Mesenteric fat pad (tissue), 1 donor: ENCODE measurements around the gene SPATA4. TPM values are rescaled to one million over a fixed set of nuclear protein-coding genes. Genes with fewer than 3 reads are reported as not detected.

ENCODE experiments used
- DNase-seq: peaks from one replicate; pipeline ENCODE4 v3.0.0-alpha.2; 2020; ENCODE audit warnings: low spot score
- total RNA-seq: library from RNA; stranded (reverse); fragmentation: NEBNext Ultra II Directional; extraction: Animal tissue kit (Norgen Biotek cat#: 25700); gene quantifications from one replicate; pipeline ENCODE4 v1.2.1, GENCODE V29; 2021
- donor health status: DM: yes; HTN: yes; CAD: no.

Gene SPATA4
- total RNA-seq, 1 donor from 2014 or later = not detected

DNA sequence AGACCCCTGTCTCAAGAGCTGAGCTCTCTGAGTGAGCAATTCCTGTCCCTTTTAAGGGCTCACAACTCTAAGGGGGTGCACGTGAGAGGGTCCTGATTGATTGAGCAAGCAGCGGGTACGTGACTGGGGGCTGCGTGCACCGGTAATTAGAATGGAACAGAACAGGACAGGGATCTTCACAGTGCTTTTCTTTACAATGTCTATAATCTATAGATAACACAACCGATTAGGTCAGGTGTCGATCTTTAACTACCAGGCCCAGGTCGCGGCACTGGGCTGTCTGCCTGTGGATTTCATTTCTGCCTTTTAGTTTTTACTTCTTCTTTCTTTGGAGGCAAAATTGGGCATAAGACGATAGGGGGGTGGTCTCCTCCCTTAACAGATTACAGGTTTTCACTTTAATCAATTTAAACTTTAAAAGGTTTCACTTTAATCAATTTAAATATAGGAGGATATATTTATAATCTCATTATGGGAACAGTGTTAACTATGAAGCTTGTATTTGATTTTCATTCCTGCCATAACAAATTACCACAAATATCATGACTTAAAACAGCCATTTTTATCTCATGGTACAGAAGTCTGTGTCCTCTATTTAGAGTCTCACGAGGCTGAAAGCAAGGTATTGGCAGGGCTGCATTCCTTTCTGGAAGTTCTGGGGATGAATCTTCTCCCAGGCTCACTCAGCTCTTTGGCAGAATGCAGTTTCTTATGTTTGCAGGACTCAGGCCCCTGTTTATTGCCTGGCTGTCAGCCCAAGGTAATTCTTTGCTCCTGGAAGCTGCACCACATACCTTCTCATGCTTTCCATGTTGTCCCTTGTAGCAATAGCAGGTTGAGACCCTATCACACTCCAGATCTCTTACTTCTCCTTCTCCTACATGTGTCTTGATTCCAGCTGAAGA, 5.2 kb downstream of the SPATA4 start:
- no peak for DNase-seq

DNA sequence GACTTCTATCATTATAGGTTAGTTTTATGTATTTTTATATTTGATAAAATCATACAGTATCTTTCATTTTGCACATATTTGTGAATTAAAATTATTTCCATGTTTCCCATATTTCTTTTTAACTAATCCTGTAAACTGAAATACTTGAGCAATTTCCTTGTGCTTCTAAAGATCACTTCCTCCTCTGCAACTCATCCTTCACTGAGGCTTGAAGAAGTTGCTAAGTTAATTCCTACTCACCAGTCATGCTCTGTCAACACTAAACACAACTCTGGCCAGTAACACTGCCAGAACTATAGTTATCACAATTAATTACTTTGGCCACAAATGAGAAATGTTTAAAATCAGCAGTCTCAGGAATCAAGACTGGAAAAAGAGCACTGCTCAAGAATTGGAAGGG, 6.7 kb downstream of the SPATA4 start:
- no peak for DNase-seq

DNA sequence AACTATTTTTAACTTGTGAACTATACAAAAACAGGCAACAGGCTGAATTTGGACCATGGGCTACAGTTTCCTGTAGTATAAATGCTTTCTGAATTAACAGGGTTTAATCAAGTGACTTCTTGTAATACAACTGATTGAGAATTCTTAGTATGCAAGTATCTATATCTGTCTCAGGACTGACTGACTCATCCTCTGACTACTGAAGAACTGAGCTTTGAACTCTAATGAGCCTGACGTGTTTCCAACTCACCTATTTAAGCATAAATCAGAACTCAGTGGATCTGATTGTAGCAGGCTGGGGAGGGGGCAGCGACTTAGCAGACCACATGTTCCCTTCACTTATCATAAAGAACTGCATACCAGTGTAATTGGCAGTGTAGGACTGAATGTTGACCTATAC, 7.8 kb downstream of the SPATA4 start:
- no peak for DNase-seq

DNA sequence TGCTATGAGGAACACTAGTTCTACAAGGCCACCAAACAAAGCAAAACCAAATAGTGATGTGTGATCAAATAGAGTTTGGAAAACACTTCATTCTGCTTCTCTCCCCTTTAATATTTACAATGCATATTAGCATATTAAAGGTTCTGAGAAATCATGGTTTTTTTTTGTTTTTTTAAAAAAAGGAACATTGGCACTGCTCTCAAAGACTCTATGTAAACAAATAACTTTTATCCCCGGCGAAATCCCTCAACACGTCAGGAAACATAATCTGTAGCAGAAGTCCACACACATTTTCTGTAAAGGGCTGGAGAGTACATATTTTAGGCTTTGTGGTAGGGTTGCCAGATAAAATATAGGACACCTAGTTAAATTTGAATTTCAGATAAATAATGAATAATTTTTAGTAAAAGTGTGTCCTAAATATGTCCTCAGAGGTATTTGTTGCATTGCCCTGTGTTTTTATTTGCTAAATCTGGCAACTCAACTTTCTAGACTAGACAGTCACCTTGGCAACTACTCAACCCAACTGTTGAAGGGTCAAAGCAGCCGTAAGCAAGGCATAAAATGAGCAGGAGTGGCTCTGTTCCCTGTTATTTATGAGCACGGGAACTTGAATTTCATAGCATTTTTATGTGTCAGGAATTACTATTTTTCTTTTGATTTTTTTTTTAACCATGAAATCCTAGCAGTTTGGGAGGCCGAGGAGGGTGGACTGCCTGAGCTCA, 8.6 kb downstream of the SPATA4 start:
- DNase-seq = no peak

DNA sequence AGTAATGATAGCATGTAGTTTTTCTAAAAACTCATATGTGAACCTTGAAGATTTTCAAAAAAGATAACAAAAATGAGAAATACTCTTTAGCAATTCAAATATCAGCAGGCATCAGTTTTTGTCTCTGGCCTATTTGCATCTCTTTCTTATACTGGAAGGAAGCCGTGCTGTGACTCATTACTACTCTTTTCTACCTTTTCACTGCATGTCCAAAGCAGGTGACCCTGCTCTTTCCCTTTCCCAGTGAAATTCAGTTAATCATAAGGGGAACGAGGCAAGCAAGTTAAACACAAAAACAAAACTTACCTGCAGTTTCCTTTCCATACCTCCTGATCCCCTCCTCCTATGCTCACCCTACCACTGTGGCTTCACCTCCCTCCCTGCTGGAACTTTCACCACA, 9.3 kb downstream of the SPATA4 start:
- no peak for DNase-seq

DNA sequence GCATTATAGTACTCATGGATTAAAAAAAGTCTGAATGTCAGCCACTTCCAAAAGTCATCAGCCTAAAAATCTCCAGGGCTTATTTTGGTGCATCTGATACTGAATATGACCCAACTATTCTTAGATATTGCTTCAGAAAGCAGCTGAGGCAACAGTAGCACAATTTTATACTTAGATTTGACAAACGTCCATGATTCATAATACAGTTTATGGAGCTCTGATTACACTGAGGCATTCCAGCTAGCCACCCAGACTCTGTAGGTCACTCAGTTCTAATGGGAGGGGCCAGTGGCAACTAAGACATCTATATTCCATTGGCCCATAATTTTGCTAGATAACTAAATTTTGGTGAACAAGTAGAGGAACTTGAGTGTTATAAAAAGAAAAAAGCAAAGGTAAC, 10.3 kb downstream of the SPATA4 start:
- DNase-seq = no peak

DNA sequence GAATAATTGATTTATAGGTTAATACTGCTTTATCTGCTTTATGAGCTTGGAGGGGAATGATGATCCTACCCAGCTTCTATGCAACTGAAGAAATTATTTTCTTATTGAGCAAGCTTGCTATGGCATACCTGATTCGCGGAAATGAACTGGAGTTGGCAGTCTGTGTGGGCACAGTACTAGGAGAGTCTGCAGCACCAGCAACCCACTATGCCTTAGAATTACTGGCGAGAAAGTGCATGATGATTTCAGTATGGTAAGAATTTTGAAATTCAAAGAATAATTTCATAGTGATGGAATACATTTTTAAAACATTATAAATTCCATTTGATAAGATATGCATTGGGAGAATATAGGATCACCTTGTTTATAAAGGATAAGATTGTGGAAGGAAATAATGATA, 32.3 kb downstream of the SPATA4 start:
- DNase-seq = no peak

DNA sequence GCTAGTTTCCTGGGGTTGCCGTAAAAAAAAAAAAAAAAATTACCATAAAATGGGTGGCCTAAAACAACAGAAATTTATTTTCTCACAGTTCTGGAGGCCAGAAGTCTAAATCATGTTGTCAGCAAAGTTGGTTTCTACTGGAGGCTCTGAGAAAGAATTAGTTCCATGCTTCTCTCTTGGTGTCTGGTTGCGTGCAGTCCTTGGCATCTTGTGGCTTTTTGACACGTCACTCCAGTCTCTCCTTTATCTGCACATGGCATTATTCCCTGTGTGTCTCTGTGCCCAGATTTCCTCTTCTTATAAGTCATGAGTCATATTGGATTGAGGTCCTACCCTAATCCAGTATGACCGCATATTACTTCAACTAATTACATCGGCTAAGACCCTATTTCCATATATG, 38.7 kb downstream of the SPATA4 start:
- no peak for DNase-seq

DNA sequence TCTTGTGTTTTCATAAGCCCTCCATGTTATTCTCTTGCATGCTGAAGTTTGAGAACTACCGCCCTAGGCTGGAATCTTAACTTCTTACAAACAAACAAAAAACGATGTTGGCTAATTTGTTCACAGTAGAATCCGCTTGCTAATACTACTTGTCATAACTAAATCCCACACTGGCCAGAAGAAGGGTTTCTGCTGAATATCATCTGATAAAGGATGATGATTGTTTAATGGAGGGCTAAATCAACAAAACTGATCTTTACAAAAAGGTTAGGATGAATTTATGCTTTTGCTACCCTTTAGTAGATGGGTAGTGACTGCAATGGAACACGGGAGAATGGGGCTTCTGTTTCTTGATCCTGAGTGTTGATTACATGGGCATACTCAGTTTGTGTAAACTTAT, 42.3 kb downstream of the SPATA4 start:
- no peak for DNase-seq

DNA sequence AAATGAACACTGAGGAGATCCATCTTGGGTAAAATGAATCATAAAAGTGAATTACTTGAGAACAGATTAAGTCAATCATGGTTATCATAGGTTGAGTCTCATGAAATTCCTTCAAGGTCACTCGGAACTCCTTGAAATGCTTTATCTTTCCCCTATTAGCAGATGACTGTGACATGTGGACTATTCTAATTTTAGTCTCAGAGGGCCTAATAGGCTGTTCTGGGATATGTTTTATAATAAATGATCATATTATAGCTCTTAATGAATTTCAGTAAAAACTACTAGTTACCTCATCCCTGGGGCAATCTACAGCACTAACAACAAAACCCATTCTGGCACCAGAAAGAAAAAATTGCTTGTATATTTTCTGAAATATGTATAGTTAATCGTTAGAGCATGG, 44.7 kb downstream of the SPATA4 start:
- no peak for DNase-seq

DNA sequence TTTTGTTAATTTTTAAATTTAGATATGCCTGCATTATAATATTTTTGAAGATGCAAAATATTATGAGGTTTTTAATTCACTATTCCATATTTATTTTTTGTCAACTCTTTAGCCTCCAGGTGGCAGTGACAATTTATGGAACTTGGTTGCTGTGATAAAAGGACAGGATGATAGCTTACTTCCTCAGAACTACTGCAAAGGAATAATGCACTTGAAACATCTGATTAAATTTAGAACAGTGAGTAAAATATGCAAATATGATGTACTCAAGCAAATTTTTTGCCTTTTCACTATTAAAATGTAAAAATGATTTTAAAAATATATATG, 45.1 kb downstream of the SPATA4 start:
- DNase-seq = no peak

DNA sequence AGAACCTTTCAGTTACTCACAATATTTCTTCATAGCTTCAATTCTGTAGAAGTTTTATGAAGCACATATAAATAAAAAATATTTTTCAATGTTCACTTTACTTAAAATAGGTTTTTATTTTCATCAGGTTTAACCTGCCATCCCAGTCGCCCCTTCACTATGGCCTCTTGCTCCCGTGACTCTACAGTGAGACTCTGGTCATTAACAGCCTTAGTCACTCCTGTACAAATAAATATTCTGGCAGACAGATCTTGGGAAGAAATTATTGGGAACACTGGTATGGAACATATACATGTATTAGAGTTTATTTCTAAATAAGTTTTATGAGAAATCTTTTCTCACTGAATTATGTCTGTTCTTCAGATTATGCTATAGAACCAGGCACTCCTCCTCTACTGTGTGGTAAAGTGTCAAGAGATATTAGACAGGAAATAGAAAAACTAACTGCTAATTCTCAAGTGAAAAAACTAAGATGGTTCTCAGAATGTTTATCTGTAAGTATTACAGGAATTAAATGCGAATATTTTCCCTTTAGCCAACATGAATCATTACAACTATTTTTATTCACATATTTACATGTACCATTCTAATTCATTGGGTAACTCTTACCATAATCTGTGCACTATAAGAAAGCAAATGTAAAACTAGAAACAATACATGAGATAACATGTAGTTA, 45.6 kb downstream of the SPATA4 start:
- no peak for DNase-seq

DNA sequence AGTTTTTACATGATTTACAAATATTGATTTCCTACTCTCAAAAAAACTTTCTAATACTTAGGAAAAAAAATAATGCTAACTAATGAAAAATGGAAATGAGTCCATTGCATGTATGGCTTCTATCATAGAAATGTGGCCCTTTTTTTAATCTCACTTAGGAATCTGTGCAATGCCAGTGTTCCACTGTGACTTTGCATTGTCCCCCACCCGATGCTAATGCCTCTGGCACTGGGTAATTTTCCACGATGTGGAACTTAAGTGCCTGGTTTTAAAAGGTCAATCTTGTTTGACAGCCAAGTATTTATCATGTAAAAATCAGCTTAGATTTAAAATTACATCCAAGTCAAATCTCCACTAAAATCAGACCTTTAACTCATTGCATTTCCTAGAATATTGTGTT, 53.1 kb downstream of the SPATA4 start:
- DNase-seq = no peak

DNA sequence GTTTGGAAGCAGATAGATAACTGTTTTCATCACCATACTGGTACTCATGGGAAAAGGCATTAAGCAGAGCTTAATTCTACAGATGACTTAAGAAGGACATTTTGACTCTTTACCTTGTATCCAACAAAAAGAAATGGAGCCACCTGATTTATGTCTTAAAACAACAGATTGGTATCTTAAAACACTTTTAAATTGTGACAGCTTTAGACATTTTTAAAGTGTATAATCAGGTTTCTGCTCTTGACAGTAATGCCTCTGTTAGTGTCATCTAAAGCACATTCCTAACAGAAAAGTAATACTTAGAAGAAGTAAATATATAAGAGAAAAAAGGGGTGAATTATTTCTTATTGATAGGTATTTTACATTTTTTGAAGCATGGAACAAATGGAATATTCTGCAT, 55.9 kb downstream of the SPATA4 start:
- DNase-seq = no peak

DNA sequence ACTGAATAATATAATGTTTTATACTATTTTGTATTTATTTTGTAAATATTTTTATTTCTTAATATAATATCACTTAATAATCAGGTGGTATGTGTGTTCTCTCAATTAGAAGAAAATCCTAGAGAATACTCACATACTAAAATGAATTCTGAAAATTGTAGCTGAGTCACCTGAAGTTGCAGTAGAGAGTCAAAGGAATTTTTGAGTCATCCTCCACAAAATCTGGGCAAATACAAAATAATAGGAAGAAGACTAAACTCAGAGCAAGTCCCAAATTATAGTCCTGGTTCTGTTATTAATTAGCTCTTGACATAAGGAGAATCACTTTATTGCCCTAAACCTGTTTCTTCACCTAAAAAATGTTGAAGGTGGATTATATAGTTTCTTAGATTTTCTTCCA, 57.8 kb downstream of the SPATA4 start:
- no peak for DNase-seq

DNA sequence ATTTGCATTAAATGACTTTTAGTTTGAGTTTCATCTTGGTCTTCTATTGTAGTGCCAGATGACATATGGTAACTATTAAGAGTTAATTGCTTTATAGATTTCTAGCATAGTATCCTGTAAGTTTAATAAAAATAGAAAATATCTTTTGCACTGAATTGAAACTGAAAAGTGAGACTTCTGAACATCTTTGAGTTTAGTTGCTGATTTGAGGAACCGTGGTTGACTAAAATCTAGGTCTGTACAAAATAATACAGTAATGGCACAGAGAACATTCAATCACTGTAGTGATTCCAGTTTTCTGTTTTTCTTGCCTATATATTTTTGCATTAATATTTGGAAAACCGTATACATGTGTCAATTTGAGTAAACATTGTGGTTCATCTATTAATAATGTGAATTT, 60.7 kb downstream of the SPATA4 start:
- DNase-seq = no peak

Other genes starting within 250 kb of the SPATA4 start
- gene WDR17, start 129.7 kb downstream of the SPATA4 start, total RNA-seq = 1.4 TPM
- gene ASB5, start 73.6 kb upstream of the SPATA4 start, total RNA-seq = not detected
- gene SPCS3, start 124.4 kb upstream of the SPATA4 start, total RNA-seq = 134 TPM